Esophagus muscularis mucosa (tissue), 4 donors: ENCODE measurements around the gene RAET1E.

Experiments used
- EP300 ChIP-seq: sonication (generic); formaldehyde crosslinking; IDR thresholded peaks from one replicate; pipeline ENCODE4 v1.6.1; 2017; ENCODE audit warnings: antibody characterized with exemption
- POLR2A ChIP-seq: fragments of 450-650 bp; IDR thresholded peaks from one replicate; pipeline ENCODE4 v1.6.1; 2017; ENCODE audit warnings: antibody characterized with exemption, moderate library complexity, mild to moderate bottlenecking, low read depth
- POLR2AphosphoS5 ChIP-seq, 2 donors: sonication (generic); formaldehyde crosslinking; IDR thresholded peaks; one replicate each; pipeline ENCODE4 v1.6.1; 2017; ENCODE audit warnings: antibody characterized with exemption in 2 of 2
- TF ChIP-seq, protein P1 (sequence below), 3 experiments: fragments of 200-600 bp in 2 of 3; fragments of 450-650 bp in 1 of 3; sonication (generic) in 2 of 3; IDR thresholded peaks; one replicate each; pipeline ENCODE4 v1.5.1; 2017 to 2019; ENCODE audit warnings: antibody characterized with exemption in 3 of 3, mild to moderate bottlenecking in 2 of 3, moderate library complexity in 1 of 3

DNA sequence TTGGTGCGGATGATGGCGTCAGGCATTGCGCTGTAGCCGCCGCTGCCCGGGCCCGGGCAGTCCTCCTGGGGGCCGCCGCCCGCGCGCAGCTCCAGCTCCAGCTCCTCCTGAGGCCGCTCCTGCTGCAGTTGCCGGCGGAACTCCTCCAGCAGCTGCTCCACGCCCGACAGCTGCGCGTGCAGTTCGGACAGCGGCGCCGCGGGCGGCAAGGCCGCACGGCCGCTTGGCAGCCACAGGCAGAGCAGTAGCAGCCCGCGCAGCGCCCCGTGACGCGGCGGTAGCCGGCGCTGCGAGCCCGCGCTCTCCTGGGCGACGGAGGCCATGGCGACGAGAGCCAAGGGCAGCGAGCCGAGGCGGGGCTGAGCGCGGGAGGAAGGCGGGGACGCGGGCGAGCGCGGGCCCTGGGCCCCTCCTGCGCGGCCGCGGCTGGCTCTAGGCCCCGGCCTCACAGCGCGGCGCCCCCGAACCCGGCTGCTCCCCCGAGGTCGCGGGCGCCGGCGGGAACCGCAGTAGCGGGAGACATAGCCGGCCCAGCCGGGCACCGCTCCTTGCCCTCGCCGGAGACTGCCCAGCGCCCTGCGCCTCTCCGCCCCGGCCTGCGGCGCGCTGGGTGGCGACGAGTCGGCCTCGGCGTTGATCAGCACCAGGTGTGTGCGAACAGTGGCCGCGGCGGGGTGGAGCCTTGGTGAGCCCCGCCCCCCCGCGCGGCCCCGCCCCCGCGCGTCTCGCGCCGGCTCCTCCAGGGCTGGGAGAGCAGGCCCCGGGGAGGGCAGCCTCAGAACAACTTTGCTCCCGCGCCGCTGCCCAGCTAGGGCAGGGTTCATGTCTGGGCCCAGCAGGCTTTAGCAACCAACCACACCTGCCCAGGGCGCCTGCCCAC, 34.0 kb downstream of the RAET1E start, which contains the start of gene LRP11:
- TF ChIP-seq POLR2AphosphoS5 (IDR thresholded peaks at IDR 0.05) (peak; percentile 67 to 83), EP300 (no peak), POLR2A (no peak)
- TF ChIP-seq, protein P1, sequence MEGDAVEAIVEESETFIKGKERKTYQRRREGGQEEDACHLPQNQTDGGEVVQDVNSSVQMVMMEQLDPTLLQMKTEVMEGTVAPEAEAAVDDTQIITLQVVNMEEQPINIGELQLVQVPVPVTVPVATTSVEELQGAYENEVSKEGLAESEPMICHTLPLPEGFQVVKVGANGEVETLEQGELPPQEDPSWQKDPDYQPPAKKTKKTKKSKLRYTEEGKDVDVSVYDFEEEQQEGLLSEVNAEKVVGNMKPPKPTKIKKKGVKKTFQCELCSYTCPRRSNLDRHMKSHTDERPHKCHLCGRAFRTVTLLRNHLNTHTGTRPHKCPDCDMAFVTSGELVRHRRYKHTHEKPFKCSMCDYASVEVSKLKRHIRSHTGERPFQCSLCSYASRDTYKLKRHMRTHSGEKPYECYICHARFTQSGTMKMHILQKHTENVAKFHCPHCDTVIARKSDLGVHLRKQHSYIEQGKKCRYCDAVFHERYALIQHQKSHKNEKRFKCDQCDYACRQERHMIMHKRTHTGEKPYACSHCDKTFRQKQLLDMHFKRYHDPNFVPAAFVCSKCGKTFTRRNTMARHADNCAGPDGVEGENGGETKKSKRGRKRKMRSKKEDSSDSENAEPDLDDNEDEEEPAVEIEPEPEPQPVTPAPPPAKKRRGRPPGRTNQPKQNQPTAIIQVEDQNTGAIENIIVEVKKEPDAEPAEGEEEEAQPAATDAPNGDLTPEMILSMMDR (IDR thresholded peaks at IDR 0.05): no peak
